Measurements from ENCODE around the gene ETFB. TPM values are rescaled to one million over a fixed set of nuclear protein-coding genes. Genes with fewer than 3 reads are reported as not detected.

ETFB gene
- total and polyA plus RNA-seq, 2 experiments from 2014 or later, result 84.3 to 146 TPM

GRCh38 chr19:51367565-51368365 lies 1.6 kb upstream of the ETFB start:
- WGBS, 2 experiments (ENCODE audit: low coverage in 1 of 2, low lambda C conversion rate in 2 of 2, missing lambda C conversion rate in 2 of 2), result 1% methylated on average over 62 to 63 of the region's 64 CpGs

GRCh38 chr19:51367255-51367564 lies 1.0 kb upstream of the ETFB start:
- in situ Hi-C loops (cut with MboI), result no loop called here

More at GRCh38 chr19:51367565-51368365, 1.6 kb upstream of the ETFB start:
- Histone ChIP-seq H3K4me3 (peak overlapping the region; percentile 77), H3K4me2 (ENCODE audit: unreplicated experiment) (peak overlapping the region; percentile 91), H3K9ac (peak overlapping the region; percentile 95), H3K27ac (peak overlapping the region; percentile 87), H3K36me3 (ENCODE audit: low read depth) (no peaks in the 10 kb centered on the region), H3K9me2 (ENCODE audit: insufficient read depth) (no peaks in the 10 kb centered on the region), H3K79me2 (ENCODE audit: insufficient read depth) (peaks cover 33% of the 10 kb centered on the region), H3K4me1 (ENCODE audit: insufficient read depth) (peaks cover 14% of the 10 kb centered on the region; the same call in 1 of the 2 replicates), H3K9me3 (ENCODE audit: low read depth) (no peaks in the 10 kb centered on the region), H2AFZ (peak overlapping the region; percentile 91), H4K20me1 (ENCODE audit: insufficient read depth) (no peaks in the 10 kb centered on the region), H3F3A (ENCODE audit: insufficient read depth) (no peaks in the 10 kb centered on the region), H3K27me3 (replicated peaks; ENCODE audit: insufficient read depth) (no peaks in the 10 kb centered on the region)
- peak; percentile 99 for DNase-seq
- in situ Hi-C loops (cut with MboI), result no loop called here
- no peak for TF ChIP-seq EZH2 (IDR thresholded peaks at IDR 0.05; ENCODE audit: insufficient read depth, poor library complexity, severe bottlenecking)
- TF ChIP-seq EZH2phosphoT487 (IDR thresholded peaks at IDR 0.05; ENCODE audit: insufficient read depth, low read depth), result no peak

DNA sequence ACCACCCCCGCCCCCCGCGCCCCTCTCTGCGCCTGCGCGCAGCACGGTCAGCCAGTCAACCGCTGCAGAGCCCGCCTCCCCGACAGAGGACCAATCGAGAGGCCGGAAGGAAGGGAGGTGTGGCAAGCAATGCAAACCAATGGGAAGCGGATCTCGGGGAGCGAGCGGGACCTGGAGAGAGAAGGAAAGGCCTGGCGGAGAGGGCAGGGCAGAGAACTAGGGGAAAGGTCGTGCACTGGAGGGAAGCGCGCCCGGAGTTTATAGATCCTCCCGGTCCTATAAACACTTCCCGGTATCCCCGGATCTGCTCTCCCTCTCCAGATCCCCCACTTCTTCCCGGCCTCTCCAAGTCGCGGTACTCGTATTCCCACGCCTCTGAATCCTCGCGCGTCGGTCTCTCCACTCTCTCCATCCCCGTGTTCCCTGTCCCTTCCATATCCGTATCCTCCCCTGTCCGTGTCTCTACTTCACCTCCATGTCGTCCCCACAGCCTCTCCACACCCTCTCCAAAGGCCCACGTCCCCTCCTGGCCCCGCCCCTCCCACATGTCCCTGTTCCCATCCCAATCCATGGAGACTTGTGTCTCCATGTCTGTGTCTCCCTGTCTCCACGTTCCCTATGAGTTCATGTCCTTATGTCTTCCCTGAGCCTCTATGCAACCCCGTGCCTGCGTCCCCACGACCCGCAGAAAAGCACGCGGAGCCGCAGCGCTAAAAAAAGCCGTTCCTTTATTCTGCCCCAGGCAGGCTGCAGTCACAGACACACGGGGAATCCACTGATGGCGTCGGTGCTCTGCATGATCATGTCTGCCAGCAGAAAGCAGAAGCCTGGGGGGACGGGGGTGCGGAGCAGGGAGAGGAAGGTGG lies 434 bp upstream of the ETFB start:
- Histone ChIP-seq H3K4me2 (ENCODE audit: unreplicated experiment) (peak overlapping the region; percentile 91), H3K4me1 (ENCODE audit: insufficient read depth) (peaks cover 14% of the 10 kb centered on the region; the same call in 1 of the 2 replicates), H3K9me2 (ENCODE audit: insufficient read depth) (no peaks in the 10 kb centered on the region), H3K36me3 (ENCODE audit: low read depth) (no peaks in the 10 kb centered on the region), H3K27ac (peak overlapping the region; percentile 88), H3K79me2 (ENCODE audit: insufficient read depth) (peaks cover 45% of the 10 kb centered on the region), H3K9me3 (ENCODE audit: low read depth) (no peaks in the 10 kb centered on the region), H4K20me1 (ENCODE audit: insufficient read depth) (no peaks in the 10 kb centered on the region), H3F3A (ENCODE audit: insufficient read depth) (no peaks in the 10 kb centered on the region), H3K27me3 (replicated peaks; ENCODE audit: insufficient read depth) (no peaks in the 10 kb centered on the region), H3K9ac (peak overlapping the region; percentile 95), H3K4me3 (peak overlapping the region; percentile 77), H2AFZ (peak overlapping the region; percentile 91)
- TF ChIP-seq EZH2phosphoT487 (IDR thresholded peaks at IDR 0.05; ENCODE audit: insufficient read depth, low read depth) (no peak), EZH2 (IDR thresholded peaks at IDR 0.05; ENCODE audit: insufficient read depth, poor library complexity, severe bottlenecking) (no peak)
- 1% methylated on average over 51 to 54 of the region's 54 CpGs for WGBS, 2 experiments (ENCODE audit: low coverage in 1 of 2, low lambda C conversion rate in 2 of 2, missing lambda C conversion rate in 2 of 2)
- in situ Hi-C loops (cut with MboI), result no loop called here
- DNase-seq, result peak; percentile 99

More at GRCh38 chr19:51367255-51367564, 1.0 kb upstream of the ETFB start:
- Histone ChIP-seq H3F3A (ENCODE audit: insufficient read depth) (no peaks in the 10 kb centered on the region), H3K9ac (peak overlapping the region; percentile 95), H3K27ac (peak overlapping the region; percentile 87), H3K9me2 (ENCODE audit: insufficient read depth) (no peaks in the 10 kb centered on the region), H3K9me3 (ENCODE audit: low read depth) (no peaks in the 10 kb centered on the region), H3K79me2 (ENCODE audit: insufficient read depth) (peaks cover 39% of the 10 kb centered on the region), H3K27me3 (replicated peaks; ENCODE audit: insufficient read depth) (no peaks in the 10 kb centered on the region), H3K36me3 (ENCODE audit: low read depth) (no peaks in the 10 kb centered on the region), H3K4me1 (ENCODE audit: insufficient read depth) (peaks cover 14% of the 10 kb centered on the region; the same call in 1 of the 2 replicates), H3K4me2 (ENCODE audit: unreplicated experiment) (peak overlapping the region; percentile 91), H2AFZ (peak overlapping the region; percentile 91), H4K20me1 (ENCODE audit: insufficient read depth) (no peaks in the 10 kb centered on the region), H3K4me3 (peak overlapping the region; percentile 77)
- DNase-seq, result no peak
- TF ChIP-seq EZH2phosphoT487 (IDR thresholded peaks at IDR 0.05; ENCODE audit: insufficient read depth, low read depth) (no peak), EZH2 (IDR thresholded peaks at IDR 0.05; ENCODE audit: insufficient read depth, poor library complexity, severe bottlenecking) (no peak)
- 0 to 1% methylated on average over 10 to 15 of the region's 15 CpGs for WGBS, 2 experiments (ENCODE audit: low coverage in 1 of 2, low lambda C conversion rate in 2 of 2, missing lambda C conversion rate in 2 of 2)

GRCh38 chr19:51365211-51365964 lies 800 bp downstream of the ETFB start:
- H3K4me1 ChIP-seq (ENCODE audit: insufficient read depth), result peaks cover 14% of the 10 kb centered on the region; the same call in 1 of the 2 replicates
- peak overlapping the region; percentile 95 for H3K9ac ChIP-seq
- WGBS, 2 experiments (ENCODE audit: low coverage in 1 of 2, low lambda C conversion rate in 2 of 2, missing lambda C conversion rate in 2 of 2), result 10 to 11% methylated on average over 10 of the region's 10 CpGs

More at GRCh38 chr19:51365211-51365964, 800 bp downstream of the ETFB start:
- peak overlapping the region; percentile 77 for H3K4me3 ChIP-seq
- peaks cover 56% of the 10 kb centered on the region for H3K79me2 ChIP-seq (ENCODE audit: insufficient read depth)
- in situ Hi-C loops (cut with MboI), result no loop called here
- no peaks in the 10 kb centered on the region for H4K20me1 ChIP-seq (ENCODE audit: insufficient read depth)
- no peaks in the 10 kb centered on the region for H3K9me3 ChIP-seq (ENCODE audit: low read depth)
- TF ChIP-seq EZH2phosphoT487 (IDR thresholded peaks at IDR 0.05; ENCODE audit: insufficient read depth, low read depth), result no peak
- no peak for TF ChIP-seq EZH2 (IDR thresholded peaks at IDR 0.05; ENCODE audit: insufficient read depth, poor library complexity, severe bottlenecking)
- peak overlapping the region; percentile 94 for H3K4me2 ChIP-seq (ENCODE audit: unreplicated experiment)
- peak overlapping the region; percentile 88 for H3K27ac ChIP-seq
- no peaks in the 10 kb centered on the region for H3K36me3 ChIP-seq (ENCODE audit: low read depth)
- H3F3A ChIP-seq (ENCODE audit: insufficient read depth), result peaks cover 1% of the 10 kb centered on the region
- peak; percentile 84 for DNase-seq
- H2AFZ ChIP-seq, result peak overlapping the region; percentile 71
- no peaks in the 10 kb centered on the region for H3K27me3 ChIP-seq (replicated peaks; ENCODE audit: insufficient read depth)
- H3K9me2 ChIP-seq (ENCODE audit: insufficient read depth), result no peaks in the 10 kb centered on the region

Data from GM23248 (cell line).